A673 (cell line): Measurements from ENCODE around the gene APCDD1L. TPM values are rescaled to one million over a fixed set of nuclear protein-coding genes. Genes with fewer than 3 reads are reported as not detected.
"Not testable (repeated sequence)": the region's sequence is repeated elsewhere in the genome, so short reads cannot be mapped to it uniquely, and the experiment has no call there.

ENCODE experiments used
- BruUV-seq: library from RNA; stranded (reverse); fragments of 400-500 nt; replicated peaks from 2 replicates; lab custom pipeline; 2021; lab: Mats Ljungman, UMichigan
- CTCF ChIA-PET: fragments of 300-600 bp; sonication (Branson Sonifier 250); formaldehyde crosslinking; loops from one replicate; lab custom pipeline; 2022; ENCODE audit warnings: antibody characterized with exemption; lab: Charles Lee
- POLR2A ChIA-PET: fragments of 300-600 bp; sonication (Branson Sonifier 250); formaldehyde crosslinking; loops from one replicate; lab custom pipeline; 2022; ENCODE audit warnings: antibody characterized with exemption; ENCODE audit not compliant: low non-redundant PET; lab: Charles Lee
- DNase-seq: peaks from one replicate; pipeline ENCODE4 v3.0.0-alpha.2; 2015; ENCODE audit warnings: low spot score
- H3K27ac ChIP-seq: fragments of 200-600 bp; sonication (generic); 2 replicates; pipeline ENCODE4 v1.5.1; 2016; ENCODE audit warnings: mixed run types, low read depth, mild to moderate bottlenecking, mixed read lengths, antibody characterized with exemption, low read length; ENCODE audit not compliant: poor library complexity, severe bottlenecking
- H3K27me3 ChIP-seq: fragments of 200-600 bp; sonication (generic); replicated peaks from 2 replicates; pipeline ENCODE4 v1.6.1; 2017; ENCODE audit warnings: mixed run types, low read depth, mild to moderate bottlenecking, mixed read lengths, antibody characterized with exemption, low read length; ENCODE audit not compliant: insufficient read depth, poor library complexity
- H3K36me3 ChIP-seq: fragments of 200-600 bp; sonication (generic); 2 replicates; pipeline ENCODE4 v1.6.1; 2016; ENCODE audit warnings: mixed run types, mild to moderate bottlenecking, mixed read lengths, antibody characterized with exemption, low read length; ENCODE audit not compliant: insufficient read depth, poor library complexity, severe bottlenecking
- H3K4me1 ChIP-seq: fragments of 200-600 bp; sonication (generic); 2 replicates; pipeline ENCODE4 v1.6.1; 2017; ENCODE audit warnings: mixed run types, mild to moderate bottlenecking, mixed read lengths, antibody characterized with exemption, low read length; ENCODE audit not compliant: insufficient read depth, poor library complexity, severe bottlenecking
- H3K4me3 ChIP-seq: fragments of 200-600 bp; sonication (generic); 2 replicates; pipeline ENCODE4 v1.5.1; 2016; ENCODE audit warnings: low read depth, mixed run types, mild to moderate bottlenecking, mixed read lengths, low read length; ENCODE audit not compliant: poor library complexity, severe bottlenecking
- H3K9me3 ChIP-seq: fragments of 200-600 bp; sonication (generic); 2 replicates; pipeline ENCODE4 v1.6.1; 2016; ENCODE audit warnings: mixed run types, low read depth, mild to moderate bottlenecking, mixed read lengths, antibody characterized with exemption, low read length; ENCODE audit not compliant: poor library complexity, severe bottlenecking
- CTCF ChIP-seq: fragments of 300-800, 200-600 bp; sonication (generic); conservative IDR thresholded peaks from 2 replicates; pipeline ENCODE4 v1.5.1; 2017; ENCODE audit warnings: low read depth, mild to moderate bottlenecking, antibody characterized with exemption, low read length, moderate library complexity, mixed read lengths
- EZH2 ChIP-seq: fragments of 200-600 bp; sonication (generic); IDR thresholded peaks from 2 replicates; pipeline ENCODE4 v1.6.1; 2017; ENCODE audit warnings: borderline replicate concordance, low read depth, mild to moderate bottlenecking, mixed read lengths, antibody characterized with exemption, low read length; ENCODE audit not compliant: poor library complexity, severe bottlenecking
- intact Hi-C: fragments of 100-400 bp; cut with micrococcal nuclease; formaldehyde crosslinking; loops from one replicate; pipeline ENCODE4 v1.10.0; 2022; ENCODE audit not compliant: unreplicated experiment
- total RNA-seq: library from RNA; stranded (reverse); gene quantifications from 2 replicates; pipeline ENCODE4 v1.2.3, GENCODE V29; 2021

Gene APCDD1L
- total RNA-seq, 1 experiment from 2014 or later, result not detected

GRCh38 chr20:58431134-58431533, 84.1 kb downstream of the APCDD1L start:
- H3K9me3 ChIP-seq, result no peaks in the 10 kb centered on the region
- BruUV-seq, result no TSS peak
- intact Hi-C loops, result no loop called here
- ChIA-PET CTCF (no interaction called here), POLR2A (no interaction called here)
- no peak overlapping the region for H3K4me3 ChIP-seq
- TF ChIP-seq CTCF (no peak), EZH2 (no peak)
- H3K4me1 ChIP-seq, result no peaks in the 10 kb centered on the region
- no peak overlapping the region for H3K27ac ChIP-seq
- DNase-seq, result no peak
- no peaks in the 10 kb centered on the region for H3K27me3 ChIP-seq
- H3K36me3 ChIP-seq, result no peaks in the 10 kb centered on the region

- Histone ChIP-seq H3K27ac (no peak overlapping the region), H3K27me3 (no peaks in the 10 kb centered on the region), H3K9me3 (no peaks in the 10 kb centered on the region), H3K4me1 (no peaks in the 10 kb centered on the region), H3K36me3 (no peaks in the 10 kb centered on the region), H3K4me3 (no peak overlapping the region)
- CTCF ChIA-PET, result no interaction called here
- TF ChIP-seq CTCF, result 0 out of 2 replicates have a peak, but pooled peaks have one; percentile 15
- TF ChIP-seq EZH2, result no peak
- POLR2A ChIA-PET, result no interaction called here
- BruUV-seq, result no TSS peak
- no peak for DNase-seq
- intact Hi-C loops, result no loop called here
Measured at GRCh38 chr20:58429303-58429702, 85.9 kb downstream of the APCDD1L start.

GRCh38 chr20:58428364-58428763, 86.8 kb downstream of the APCDD1L start:
- no peaks in the 10 kb centered on the region for H3K4me1 ChIP-seq
- no peak overlapping the region for H3K27ac ChIP-seq
- DNase-seq, result no peak
- no peak for TF ChIP-seq CTCF
- TF ChIP-seq EZH2, result no peak
- H3K36me3 ChIP-seq, result no peaks in the 10 kb centered on the region
- BruUV-seq, result no TSS peak
- ChIA-PET POLR2A (no interaction called here), CTCF (interaction anchor here (0.7 kb wide), 1 partner anchor 494 kb away, joined by 5 read pairs; no protein-coding TSS in a partner anchor)
- intact Hi-C loops, result no loop called here
- no peaks in the 10 kb centered on the region for H3K27me3 ChIP-seq
- no peaks in the 10 kb centered on the region for H3K9me3 ChIP-seq
- H3K4me3 ChIP-seq, result no peak overlapping the region

- CTCF ChIA-PET, H3K36me3 ChIP-seq, BruUV-seq, intact Hi-C loops, DNase-seq, H3K9me3 ChIP-seq, H3K27ac ChIP-seq, H3K4me3 ChIP-seq, H3K4me1 ChIP-seq, H3K27me3 ChIP-seq, POLR2A ChIA-PET: not testable (repeated sequence)
Measured at GRCh38 chr20:58427571-58427970, 87.6 kb downstream of the APCDD1L start.
